IMR-90 (cell line): ENCODE results near the gene CITED4.

Experiments used
- BHLHE40 ChIP-seq: fragments of 150-350 bp; IDR thresholded peaks from 2 replicates; pipeline ENCODE4 v1.6.1; 2016; ENCODE audit warnings: mild to moderate bottlenecking, low read depth, low read length
- CTCF ChIP-seq: conservative IDR thresholded peaks from 2 replicates; pipeline ENCODE4 v1.5.1; 2012; ENCODE audit warnings: mild to moderate bottlenecking, low read depth, low read length, improper control_type of control experiment
- MXI1 ChIP-seq: IDR thresholded peaks from 2 replicates; pipeline ENCODE4 v1.6.1; 2012; ENCODE audit warnings: low read depth, mild to moderate bottlenecking, low read length, moderate library complexity, borderline replicate concordance
- NFE2L2 ChIP-seq: fragments of 150-350 bp; IDR thresholded peaks from 2 replicates; pipeline ENCODE4 v1.6.1; 2016; ENCODE audit warnings: low read depth, mild to moderate bottlenecking, low read length
- POLR2A ChIP-seq: IDR thresholded peaks from 2 replicates; pipeline ENCODE4 v1.6.1; 2012; ENCODE audit warnings: mild to moderate bottlenecking, low read depth, low read length
- RAD21 ChIP-seq: IDR thresholded peaks from 2 replicates; pipeline ENCODE4 v1.6.1; 2012; ENCODE audit warnings: low read length, improper control_type of control experiment
- SMC3 ChIP-seq: fragments of 150-350 bp; IDR thresholded peaks from 2 replicates; pipeline ENCODE4 v1.6.1; 2016; ENCODE audit warnings: low read depth, mild to moderate bottlenecking, antibody characterized with exemption, low read length, moderate library complexity
- USF2 ChIP-seq: fragments of 150-350 bp; IDR thresholded peaks from 2 replicates; pipeline ENCODE4 v1.6.1; 2017; ENCODE audit warnings: mild to moderate bottlenecking, antibody characterized with exemption, low read length, low read depth

- TF ChIP-seq CTCF (no peak), BHLHE40 (no peak), RAD21 (no peak), MXI1 (no peak), POLR2A (no peak), USF2 (no peak), NFE2L2 (no peak), SMC3 (no peak)
These were observed 15.0 kb downstream of the CITED4 start for GRCh38 chr1:40847023-40847745.
